Right forelimb (tissue), 1 donor: ENCODE results near the gene PIM2.
"Not testable (repeated sequence)": the region's sequence is repeated elsewhere in the genome, so short reads cannot be mapped to it uniquely, and the experiment has no call there.

Source experiments
- DNase-seq: peaks from one replicate; pipeline ENCODE4 v3.0.0-alpha.2; 2018

Gene PIM2

GRCh38 chrX:48904180-48904579 lies 14.6 kb downstream of the PIM2 start:
- DNase-seq: peak; percentile 29

- DNase-seq: no peak
Observed at GRCh38 chrX:48903290-48903689, 15.5 kb downstream of the PIM2 start.

DNA sequence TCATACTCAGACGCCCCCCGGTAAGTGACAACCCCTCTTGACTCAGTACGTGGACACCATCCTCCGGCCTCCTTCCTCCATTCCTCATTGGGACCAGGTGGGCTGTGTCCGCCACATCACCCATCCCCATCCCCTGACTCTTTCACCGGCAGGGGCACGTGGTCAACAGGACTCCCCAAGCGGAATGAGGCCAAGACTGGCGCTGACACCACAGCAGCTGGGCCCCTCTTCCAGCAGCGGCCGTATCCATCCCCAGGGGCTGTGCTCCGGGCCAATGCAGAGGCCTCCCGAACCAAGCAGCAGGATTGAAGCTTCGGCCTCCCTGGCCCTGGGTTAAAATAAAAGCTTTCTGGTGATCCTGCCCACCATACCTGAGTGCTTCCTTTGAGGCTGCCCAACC lies 16.0 kb downstream of the PIM2 start:
- peak; percentile 16 for DNase-seq

- DNase-seq: no peak
Observed at GRCh38 chrX:48902135-48902534, 16.7 kb downstream of the PIM2 start.

- peak; percentile 11 for DNase-seq
Observed at GRCh38 chrX:48901069-48901468, 17.8 kb downstream of the PIM2 start.

- DNase-seq: no peak
Observed at GRCh38 chrX:48899078-48899410, 19.8 kb downstream of the PIM2 start.

- peak; percentile 91 for DNase-seq
Observed at GRCh38 chrX:48897625-48898306, 21.1 kb downstream of the PIM2 start, which contains the start of the genes PQBP1 and TIMM17B. Gene PQBP1, plus strand, starts transcription at chrX:48897930. Its CDS starts 580 bp downstream, at chrX:48898510. Gene TIMM17B, minus strand, starts transcription at chrX:48897768. Its CDS starts 19 bp downstream, at chrX:48897749.

DNA sequence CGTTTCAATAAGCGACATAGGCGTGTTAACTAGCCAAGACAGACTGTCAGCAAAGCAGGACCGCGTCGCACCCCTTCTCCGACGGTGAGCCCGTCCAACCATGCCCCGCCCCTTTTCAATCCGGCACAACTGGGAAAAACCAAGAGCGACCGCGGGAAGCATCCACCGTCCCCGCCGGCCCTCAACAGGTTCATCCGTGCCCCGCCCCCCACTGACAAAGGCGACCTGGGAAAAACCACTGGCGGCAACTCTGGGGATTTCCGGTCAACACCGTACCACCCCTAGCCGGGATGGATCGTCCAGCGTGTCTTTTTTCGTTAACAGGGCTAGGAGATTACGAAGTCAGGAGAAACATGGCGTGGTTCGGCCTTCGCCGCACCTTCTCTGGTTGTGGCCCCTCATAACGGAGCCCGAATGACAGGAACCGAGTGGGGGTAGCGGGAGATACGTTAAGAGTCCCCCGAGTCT lies 21.6 kb downstream of the PIM2 start:
- DNase-seq: peak; percentile 75

GRCh38 chrX:48896611-48897011 lies 22.2 kb downstream of the PIM2 start:
- no peak for DNase-seq

- DNase-seq: no peak
Observed at GRCh38 chrX:48894891-48895290, 23.9 kb downstream of the PIM2 start.

DNA sequence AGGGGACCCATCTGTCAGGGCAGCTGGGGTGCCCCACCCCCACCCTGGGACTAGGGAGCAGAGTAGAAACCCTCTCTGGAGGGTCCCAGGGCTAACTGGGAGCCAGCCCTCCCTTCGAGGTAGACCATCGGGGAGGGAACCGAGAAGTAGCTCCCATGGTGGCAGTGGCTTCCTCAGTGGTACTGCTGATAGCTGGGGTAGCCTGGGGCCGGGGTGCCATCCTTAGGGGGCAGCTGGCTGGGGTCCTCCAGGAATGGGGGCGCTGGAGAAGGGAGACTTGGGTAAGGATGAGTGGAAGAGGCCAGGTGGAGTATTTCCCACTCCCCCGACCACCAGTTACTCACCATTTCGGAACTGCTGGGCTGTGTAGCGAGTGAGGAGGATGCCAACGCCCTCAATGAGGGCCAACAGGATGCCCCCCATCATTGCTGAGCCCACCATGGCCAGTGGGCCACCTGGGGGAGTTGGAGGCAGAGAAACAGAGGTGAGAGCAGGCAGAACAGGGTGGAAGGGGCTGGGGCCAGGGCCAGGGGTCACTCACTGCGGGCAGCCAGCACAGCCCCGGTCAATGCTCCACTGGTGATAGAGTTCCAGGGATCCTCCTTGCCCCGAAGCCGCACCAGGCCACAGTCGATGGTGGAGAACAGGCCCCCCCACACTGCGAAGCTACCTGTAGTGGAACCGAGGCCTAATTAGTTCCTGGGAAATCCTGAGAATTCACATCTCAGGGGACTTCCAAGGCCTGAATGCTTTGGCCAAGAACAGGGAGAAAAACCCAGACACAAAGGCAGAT lies 25.1 kb downstream of the PIM2 start:
- no peak for DNase-seq

DNA sequence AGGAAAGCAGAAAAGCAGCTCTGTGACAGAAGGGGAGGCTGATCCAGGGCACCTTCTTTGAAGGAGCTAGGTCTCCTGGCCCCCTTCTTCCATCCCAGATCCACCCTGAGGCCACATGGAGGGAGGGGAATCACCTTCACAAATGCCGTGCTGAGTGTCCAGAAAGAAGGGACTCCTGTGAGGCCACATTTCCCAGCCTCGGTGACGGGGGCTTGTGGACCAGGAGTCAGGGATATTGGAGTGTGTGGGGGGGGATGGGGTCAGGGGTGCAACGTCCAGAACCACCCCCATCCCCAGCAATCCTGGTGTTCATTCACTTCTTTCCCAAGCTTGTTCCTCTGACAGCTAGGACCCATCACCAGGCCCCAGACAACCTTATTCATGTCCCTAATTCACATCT lies 25.9 kb downstream of the PIM2 start:
- no peak for DNase-seq

- peak; percentile 83 for DNase-seq
Observed at GRCh38 chrX:48891402-48892288, 27.2 kb downstream of the PIM2 start.

GRCh38 chrX:48890934-48891401 lies 27.9 kb downstream of the PIM2 start:
- peak; percentile 52 for DNase-seq

DNA sequence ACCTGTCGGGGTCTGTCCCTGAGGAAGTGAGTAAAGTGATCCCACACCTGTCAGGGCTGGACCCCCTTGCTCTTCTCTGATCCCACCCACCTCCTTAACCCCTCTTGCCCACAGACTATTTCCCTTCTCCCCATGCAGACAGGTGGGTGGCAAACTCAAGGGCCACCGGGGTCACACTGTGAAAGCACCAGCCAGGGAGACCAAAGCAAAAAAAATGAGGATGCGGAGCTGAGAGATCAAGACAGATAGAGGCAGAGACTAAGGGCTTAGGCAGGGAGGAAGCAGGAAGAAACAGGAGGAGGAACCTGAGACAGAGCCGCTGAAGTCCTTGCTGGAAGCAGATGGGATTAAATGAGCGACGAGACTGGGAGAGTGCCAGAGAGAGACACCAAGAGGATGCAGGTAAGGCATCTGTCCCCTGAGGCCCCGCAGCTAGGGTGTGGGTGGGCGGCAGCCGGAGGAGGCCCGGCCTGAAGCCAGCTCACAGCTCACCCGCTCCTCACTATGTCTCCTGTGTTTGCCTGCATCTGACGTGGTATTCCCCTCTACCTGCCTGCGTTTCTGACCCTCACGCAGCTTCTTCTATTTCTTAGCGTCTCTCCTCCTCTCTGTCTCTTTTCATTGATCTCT lies 28.4 kb downstream of the PIM2 start:
- DNase-seq: no peak

- DNase-seq: not testable (repeated sequence)
Observed at GRCh38 chrX:48886586-48886985, 32.2 kb downstream of the PIM2 start.

GRCh38 chrX:48883729-48884128 lies 35.1 kb downstream of the PIM2 start:
- DNase-seq: no peak

GRCh38 chrX:48876944-48877343 lies 41.9 kb downstream of the PIM2 start:
- DNase-seq: not testable (repeated sequence)

DNA sequence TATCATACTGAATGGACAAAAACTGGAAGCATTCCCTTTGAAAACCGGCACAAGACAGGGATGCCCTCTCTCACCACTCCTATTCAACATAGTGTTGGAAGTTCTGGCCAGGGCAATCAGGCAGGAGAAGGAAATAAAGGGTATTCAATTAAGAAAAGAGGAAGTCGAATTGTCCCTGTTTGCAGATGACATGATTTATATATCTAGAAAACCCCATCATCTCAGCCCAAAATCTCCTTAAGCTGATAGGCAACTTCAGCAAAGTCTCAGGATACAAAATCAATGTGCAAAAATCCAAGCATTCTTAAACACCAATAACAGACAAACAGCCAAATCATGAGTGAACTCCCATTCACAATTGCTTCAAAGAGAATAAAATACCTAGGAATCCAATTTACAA lies 46.8 kb downstream of the PIM2 start:
- not testable (repeated sequence) for DNase-seq

DNA sequence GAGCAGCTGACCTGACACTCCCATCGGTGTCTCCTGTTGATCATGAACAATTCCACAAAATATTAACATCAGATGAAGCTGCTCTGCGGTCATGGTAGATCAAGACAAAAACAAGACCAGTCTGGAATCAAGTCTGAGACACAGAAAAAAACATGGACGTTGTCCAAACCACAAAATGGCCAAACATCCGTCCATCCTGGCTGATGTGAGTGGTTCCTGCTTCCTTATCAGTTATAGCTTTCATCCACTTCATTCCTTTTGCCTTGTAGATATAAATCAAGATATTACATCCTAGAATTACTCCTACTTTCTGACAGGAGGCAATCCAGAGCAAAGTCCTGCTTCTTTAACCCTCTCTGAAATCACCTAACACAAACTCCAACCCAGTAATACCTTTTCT lies 54.6 kb downstream of the PIM2 start:
- DNase-seq: no peak
